HUES6 (cell line): Measurements from ENCODE around the gene GREM1.

ENCODE experiments used
- H3K27ac ChIP-seq: 2 replicates; pipeline ENCODE4 v1.7.0; 2013; ENCODE audit warnings: low read depth, mild to moderate bottlenecking, low read length, inconsistent platforms
- H3K27me3 ChIP-seq: 2 replicates; pipeline ENCODE4 v1.6.1; 2013; ENCODE audit warnings: low read length; ENCODE audit not compliant: control insufficient read depth, insufficient read depth
- H3K36me3 ChIP-seq: 2 replicates; pipeline ENCODE4 v1.6.1; 2013; ENCODE audit warnings: low read length; ENCODE audit not compliant: control insufficient read depth, insufficient read depth
- H3K4me1 ChIP-seq: 2 replicates; pipeline ENCODE4 v1.6.1; 2013; ENCODE audit warnings: low read length; ENCODE audit not compliant: control insufficient read depth, insufficient read depth
- H3K4me3 ChIP-seq: 2 replicates; pipeline ENCODE4 v1.5.1; 2013; ENCODE audit warnings: low read depth, low read length
- H3K9ac ChIP-seq: one replicate; pipeline ENCODE4 v1.6.1; 2013; ENCODE audit warnings: mild to moderate bottlenecking, low read length
- H3K9me3 ChIP-seq: 2 replicates; pipeline ENCODE4 v1.6.1; 2013; ENCODE audit warnings: low read depth, low read length; ENCODE audit not compliant: control insufficient read depth, insufficient read depth

GREM1 gene

DNA sequence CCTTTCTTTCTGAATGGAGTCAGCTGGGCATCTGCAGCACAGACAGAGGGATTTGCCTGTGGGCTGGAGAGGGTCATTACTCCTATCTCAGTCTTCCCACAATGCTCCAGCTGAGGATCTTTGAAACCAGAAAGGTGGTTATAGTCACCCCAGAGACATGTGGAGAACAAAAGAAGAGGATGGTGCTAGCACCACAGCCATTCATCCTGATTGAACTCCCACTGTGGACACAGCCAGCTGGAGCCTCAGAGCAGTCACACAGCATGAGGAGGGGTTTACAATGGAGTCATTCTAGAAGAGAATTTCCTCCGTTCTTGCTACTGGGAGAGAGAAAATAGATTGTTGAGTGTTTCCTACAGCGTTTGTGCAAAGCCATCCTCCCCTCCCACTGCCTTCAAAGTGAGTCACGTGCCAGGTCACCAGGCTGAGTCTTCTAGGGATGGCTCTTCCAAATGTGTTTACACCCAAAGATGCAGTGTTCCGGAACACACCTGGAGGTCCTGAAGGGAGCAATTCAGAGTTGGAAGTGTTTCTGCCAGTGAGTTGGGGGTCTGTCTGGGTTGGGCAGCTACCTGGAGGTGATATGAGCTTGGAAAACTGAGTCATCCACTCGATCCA, 18.9 kb upstream of the GREM1 start:
- no peaks in the 10 kb centered on the region for H3K4me1 ChIP-seq
- no peak overlapping the region for H3K27ac ChIP-seq
- no peaks in the 10 kb centered on the region; the same call in 1 of the 2 replicates for H3K9me3 ChIP-seq
- H3K27me3 ChIP-seq: no peaks in the 10 kb centered on the region
- no peaks in the 10 kb centered on the region for H3K36me3 ChIP-seq
- no peak overlapping the region for H3K9ac ChIP-seq
- no peak overlapping the region for H3K4me3 ChIP-seq

DNA sequence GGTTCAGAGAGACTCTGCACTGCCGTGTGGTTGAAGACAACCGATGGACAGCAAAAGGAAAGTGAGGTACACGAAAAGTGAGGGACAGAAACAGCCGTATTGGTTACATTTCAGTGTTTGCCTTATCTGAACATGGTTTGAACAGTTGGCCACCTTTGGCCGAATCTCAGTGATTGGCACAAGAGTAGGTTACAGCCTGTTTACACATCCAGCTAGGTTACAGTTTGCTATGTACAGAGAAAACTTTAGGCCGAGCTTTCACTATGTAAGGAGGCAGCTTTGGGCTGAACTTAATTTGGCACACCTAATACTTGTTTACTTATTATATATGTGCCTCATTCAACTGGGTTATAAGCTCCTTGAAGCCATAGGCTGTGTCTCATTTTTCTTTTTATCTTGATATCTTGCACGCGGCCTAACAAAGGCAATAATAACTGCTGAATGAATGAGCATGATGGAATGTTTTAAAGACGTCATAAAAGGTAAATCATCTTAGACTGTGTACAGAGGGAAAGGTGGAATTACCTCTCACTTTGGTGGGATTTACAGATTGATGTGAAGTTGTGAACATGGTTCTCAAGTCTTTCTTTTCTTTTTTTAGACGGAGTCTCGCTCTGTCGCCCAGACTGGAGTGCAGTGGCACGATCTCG, 17.2 kb upstream of the GREM1 start:
- Histone ChIP-seq H3K27ac (no peak overlapping the region), H3K27me3 (no peaks in the 10 kb centered on the region), H3K9ac (no peak overlapping the region), H3K36me3 (no peaks in the 10 kb centered on the region), H3K4me3 (no peak overlapping the region), H3K4me1 (no peaks in the 10 kb centered on the region), H3K9me3 (no peaks in the 10 kb centered on the region; the same call in 1 of the 2 replicates)

- Histone ChIP-seq H3K4me1 (no peaks in the 10 kb centered on the region; the same call in 1 of the 2 replicates), H3K9me3 (no peaks in the 10 kb centered on the region; the same call in 1 of the 2 replicates), H3K36me3 (no peaks in the 10 kb centered on the region), H3K27ac (no peak overlapping the region), H3K4me3 (no peak overlapping the region), H3K27me3 (no peaks in the 10 kb centered on the region), H3K9ac (no peak overlapping the region)
These were observed 15.9 kb upstream of the GREM1 start for GRCh38 chr15:32701863-32702262.

DNA sequence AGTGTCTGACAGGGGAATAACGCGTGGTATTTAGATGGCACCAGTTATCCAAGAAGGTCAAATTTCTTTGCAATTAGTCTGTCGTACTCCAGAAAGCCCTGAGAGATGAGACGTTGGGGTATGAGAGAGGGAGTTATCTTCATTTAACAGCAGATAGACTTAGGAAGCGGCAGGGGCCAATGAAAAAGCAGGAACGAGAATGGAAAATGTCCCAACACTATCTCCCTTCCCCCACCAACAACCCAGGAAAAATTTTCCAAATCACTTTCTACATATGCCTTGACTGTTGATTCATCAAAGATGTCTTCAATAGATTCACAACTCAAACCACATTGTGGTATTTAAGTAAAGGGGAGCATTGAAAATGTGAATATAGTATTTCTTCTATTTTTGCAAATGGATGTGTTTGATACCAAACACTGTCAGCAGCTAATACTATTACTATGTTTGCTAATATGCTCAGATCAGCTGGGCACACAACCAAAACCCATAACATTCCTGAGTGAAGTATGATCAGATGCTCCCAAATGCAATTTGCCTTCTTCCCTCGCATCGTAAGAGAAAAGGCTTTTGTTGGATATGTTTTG, 13.3 kb upstream of the GREM1 start:
- Histone ChIP-seq H3K27ac (no peak overlapping the region), H3K36me3 (no peaks in the 10 kb centered on the region), H3K27me3 (no peaks in the 10 kb centered on the region), H3K4me3 (no peak overlapping the region), H3K4me1 (no peaks in the 10 kb centered on the region; the same call in 1 of the 2 replicates), H3K9me3 (no peaks in the 10 kb centered on the region; the same call in 1 of the 2 replicates), H3K9ac (no peak overlapping the region)

GRCh38 chr15:32705446-32705845, 12.4 kb upstream of the GREM1 start:
- Histone ChIP-seq H3K9me3 (no peaks in the 10 kb centered on the region), H3K36me3 (no peaks in the 10 kb centered on the region), H3K27ac (no peak overlapping the region), H3K9ac (no peak overlapping the region), H3K4me1 (no peaks in the 10 kb centered on the region; the same call in 1 of the 2 replicates), H3K27me3 (no peaks in the 10 kb centered on the region), H3K4me3 (no peak overlapping the region)

- no peaks in the 10 kb centered on the region for H3K27me3 ChIP-seq
- H3K4me3 ChIP-seq: no peak overlapping the region
- no peaks in the 10 kb centered on the region; the same call in 1 of the 2 replicates for H3K4me1 ChIP-seq
- H3K9me3 ChIP-seq: no peaks in the 10 kb centered on the region
- no peak overlapping the region for H3K9ac ChIP-seq
- no peak overlapping the region for H3K27ac ChIP-seq
- no peaks in the 10 kb centered on the region for H3K36me3 ChIP-seq
These were observed 11.1 kb upstream of the GREM1 start for GRCh38 chr15:32706704-32707103.

GRCh38 chr15:32707436-32707835, 10.4 kb upstream of the GREM1 start:
- Histone ChIP-seq H3K27me3 (no peaks in the 10 kb centered on the region), H3K4me1 (no peaks in the 10 kb centered on the region; the same call in 1 of the 2 replicates), H3K9me3 (no peaks in the 10 kb centered on the region), H3K27ac (no peak overlapping the region), H3K9ac (no peak overlapping the region), H3K36me3 (no peaks in the 10 kb centered on the region), H3K4me3 (no peak overlapping the region)

GRCh38 chr15:32709295-32710033, 8.3 kb upstream of the GREM1 start:
- no peaks in the 10 kb centered on the region for H3K9me3 ChIP-seq
- H3K9ac ChIP-seq: no peak overlapping the region
- H3K4me1 ChIP-seq: no peaks in the 10 kb centered on the region; the same call in 1 of the 2 replicates
- no peaks in the 10 kb centered on the region for H3K36me3 ChIP-seq
- peaks cover 9% of the 10 kb centered on the region for H3K27me3 ChIP-seq
- no peak overlapping the region for H3K27ac ChIP-seq
- no peak overlapping the region for H3K4me3 ChIP-seq

DNA sequence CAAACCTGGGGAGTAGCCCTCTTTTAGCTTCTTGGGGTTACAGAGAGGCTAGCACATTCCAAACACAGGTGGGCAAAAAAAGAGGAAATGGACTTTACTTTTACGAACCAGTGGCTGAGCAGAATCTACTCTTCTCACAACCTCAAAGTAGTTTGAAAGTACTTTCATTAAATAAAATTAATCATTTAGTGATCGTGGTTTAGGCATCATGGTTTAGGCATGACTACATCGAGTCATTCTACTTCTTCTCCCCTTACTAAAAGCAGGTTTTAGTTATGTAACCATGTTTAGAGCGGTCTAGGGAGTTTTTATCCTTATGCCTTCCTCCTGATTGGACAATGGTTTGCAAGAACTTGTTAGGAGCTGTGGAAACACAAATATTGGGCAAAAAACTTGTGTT, 2.5 kb upstream of the GREM1 start:
- H3K27ac ChIP-seq: no peak overlapping the region
- no peak overlapping the region for H3K9ac ChIP-seq
- no peak overlapping the region for H3K4me3 ChIP-seq
- H3K36me3 ChIP-seq: no peaks in the 10 kb centered on the region
- H3K9me3 ChIP-seq: no peaks in the 10 kb centered on the region
- peaks cover 67% of the 10 kb centered on the region for H3K27me3 ChIP-seq
- H3K4me1 ChIP-seq: peaks cover 20% of the 10 kb centered on the region

DNA sequence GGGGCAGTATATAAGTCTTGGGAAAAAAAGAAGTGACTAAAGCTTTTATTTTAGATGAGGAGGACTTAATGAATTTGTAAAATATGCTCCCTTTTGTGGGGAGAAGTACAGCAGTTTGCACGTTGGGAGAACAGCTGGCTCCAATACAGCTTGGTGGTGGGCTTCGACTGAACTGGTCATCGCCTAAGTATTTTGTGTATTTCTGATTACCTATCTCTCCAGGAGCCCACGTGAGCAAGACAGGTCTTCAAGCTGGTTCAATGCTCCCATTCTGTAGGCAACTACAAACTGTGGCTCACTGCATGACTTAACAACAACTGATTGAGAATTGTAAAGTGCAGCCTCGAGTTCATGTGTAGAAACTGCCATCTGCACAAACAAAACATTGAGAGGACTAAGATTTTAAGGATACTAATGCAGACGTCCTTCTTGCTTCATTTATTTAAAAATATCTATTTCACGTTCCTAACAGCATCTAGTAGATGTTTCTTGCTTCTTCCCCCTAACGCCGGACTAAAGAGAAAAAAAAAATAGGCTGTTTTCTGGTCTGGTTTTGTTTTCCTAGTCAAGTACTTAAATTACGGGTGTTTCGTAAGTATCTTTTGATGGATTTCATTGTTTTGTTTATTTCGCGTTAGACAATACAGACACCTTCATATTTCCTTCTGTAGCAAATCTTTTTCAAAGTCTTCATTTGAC, 1.4 kb upstream of the GREM1 start:
- peaks cover 20% of the 10 kb centered on the region for H3K4me1 ChIP-seq
- H3K9me3 ChIP-seq: no peaks in the 10 kb centered on the region
- no peak overlapping the region for H3K27ac ChIP-seq
- peaks cover 77% of the 10 kb centered on the region for H3K27me3 ChIP-seq
- no peaks in the 10 kb centered on the region for H3K36me3 ChIP-seq
- H3K4me3 ChIP-seq: peak overlapping the region; percentile 57; the same call in 1 of the 2 replicates
- no peak overlapping the region for H3K9ac ChIP-seq
